Measurements from ENCODE around the gene PEX11G.

Gene PEX11G

GRCh38 chr19:7483720-7484201 lies 5.1 kb downstream of the PEX11G start:
- H3K4me3 ChIP-seq (ENCODE audit: low read length), result no peak overlapping the region

DNA sequence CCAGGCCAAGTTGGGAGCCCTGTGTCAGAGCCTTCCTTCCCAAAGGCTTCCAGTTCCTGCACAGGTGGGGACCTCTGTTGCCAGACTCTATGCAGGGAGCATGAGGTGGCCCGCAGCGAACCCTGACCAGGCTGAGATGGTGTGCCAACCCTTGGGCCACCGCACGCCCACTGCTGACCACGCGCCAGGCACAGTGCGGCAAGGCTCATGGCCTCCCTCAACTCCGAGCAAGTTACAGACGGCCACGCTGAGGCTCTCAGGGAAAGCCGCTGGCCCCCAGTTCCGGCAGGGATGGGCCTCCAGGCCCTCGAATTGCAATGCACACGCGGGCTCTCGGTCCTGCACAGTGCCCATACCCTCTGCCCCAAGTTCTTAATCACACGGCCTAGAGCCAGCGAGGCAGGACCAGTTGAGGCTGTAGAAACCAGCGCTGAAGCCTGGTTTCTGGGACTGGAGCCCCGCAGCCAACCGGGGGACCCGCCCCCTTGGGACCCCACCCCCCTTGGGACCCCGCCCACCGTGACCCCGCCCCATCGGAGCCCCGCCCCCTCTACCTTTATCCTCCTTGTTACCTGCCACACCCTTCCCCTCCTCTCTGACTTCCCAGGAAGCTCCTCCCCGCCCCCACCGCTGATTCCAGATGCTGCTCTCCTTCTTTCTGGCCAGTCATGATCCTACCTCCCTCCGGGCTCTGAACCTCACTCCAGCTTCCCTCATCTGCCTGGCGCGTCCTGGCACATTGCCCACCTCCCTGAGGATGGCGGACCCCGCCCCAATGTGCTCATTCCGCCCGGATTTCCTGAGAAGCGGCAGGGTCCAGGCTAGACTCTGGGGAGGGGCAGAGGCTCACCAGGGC lies 6.0 kb downstream of the PEX11G start:
- no peak for DNase-seq
- peak overlapping the region; percentile 29; the same call in 1 of the 2 replicates for H2AFZ ChIP-seq (ENCODE audit: low read length)
- H3K36me3 ChIP-seq (replicated peaks; ENCODE audit: insufficient read depth, low read length), result no peaks in the 10 kb centered on the region
- H3F3A ChIP-seq (ENCODE audit: insufficient read depth, low read length), result no peaks in the 10 kb centered on the region
- no peaks in the 10 kb centered on the region for H3K79me2 ChIP-seq (ENCODE audit: low read length)
- H4K20me1 ChIP-seq (ENCODE audit: insufficient read depth, low read length), result no peaks in the 10 kb centered on the region
- H3K27me3 ChIP-seq (replicated peaks; ENCODE audit: insufficient read depth, low read length), result peaks cover 80% of the 10 kb centered on the region
- H3K4me2 ChIP-seq (ENCODE audit: low read depth, low read length), result no peak overlapping the region
- no peaks in the 10 kb centered on the region for H3K4me1 ChIP-seq (ENCODE audit: low read length)
- TF ChIP-seq EZH2phosphoT487 (IDR thresholded peaks at IDR 0.05; ENCODE audit: low read length) (no peak), EZH2 (optimal IDR thresholded peaks at IDR 0.05; ENCODE audit: low read depth, low read length) (no peak), CTCF (IDR thresholded peaks at IDR 0.05; ENCODE audit: low read length) (no peak)
- no peak overlapping the region for H3K9ac ChIP-seq (ENCODE audit: low read length)
- H3K9me2 ChIP-seq (replicated peaks; ENCODE audit: insufficient read depth, low read length), result no peaks in the 10 kb centered on the region
- H3K27ac ChIP-seq (ENCODE audit: low read length), result no peak overlapping the region
- H3K9me3 ChIP-seq (replicated peaks; ENCODE audit: insufficient read depth, low read length), result no peaks in the 10 kb centered on the region
- H3K4me3 ChIP-seq (ENCODE audit: low read length), result no peak overlapping the region

More at GRCh38 chr19:7483720-7484201, 5.1 kb downstream of the PEX11G start:
- Histone ChIP-seq H4K20me1 (ENCODE audit: insufficient read depth, low read length) (no peaks in the 10 kb centered on the region), H3K9me2 (replicated peaks; ENCODE audit: insufficient read depth, low read length) (no peaks in the 10 kb centered on the region), H2AFZ (ENCODE audit: low read length) (no peak overlapping the region), H3K27me3 (replicated peaks; ENCODE audit: insufficient read depth, low read length) (peaks cover 89% of the 10 kb centered on the region), H3K36me3 (replicated peaks; ENCODE audit: insufficient read depth, low read length) (no peaks in the 10 kb centered on the region), H3K27ac (ENCODE audit: low read length) (no peak overlapping the region), H3F3A (ENCODE audit: insufficient read depth, low read length) (no peaks in the 10 kb centered on the region), H3K4me1 (ENCODE audit: low read length) (no peaks in the 10 kb centered on the region), H3K9me3 (replicated peaks; ENCODE audit: insufficient read depth, low read length) (no peaks in the 10 kb centered on the region), H3K9ac (ENCODE audit: low read length) (no peak overlapping the region), H3K4me2 (ENCODE audit: low read depth, low read length) (no peak overlapping the region), H3K79me2 (ENCODE audit: low read length) (no peaks in the 10 kb centered on the region)
- TF ChIP-seq CTCF (IDR thresholded peaks at IDR 0.05; ENCODE audit: low read length) (no peak), EZH2phosphoT487 (IDR thresholded peaks at IDR 0.05; ENCODE audit: low read length) (no peak), EZH2 (optimal IDR thresholded peaks at IDR 0.05; ENCODE audit: low read depth, low read length) (no peak)
- no peak for DNase-seq

- no peak overlapping the region for H3K27ac ChIP-seq (ENCODE audit: low read length)
- TF ChIP-seq CTCF (IDR thresholded peaks at IDR 0.05; ENCODE audit: low read length) (no peak), EZH2phosphoT487 (IDR thresholded peaks at IDR 0.05; ENCODE audit: low read length) (no peak), EZH2 (optimal IDR thresholded peaks at IDR 0.05; ENCODE audit: low read depth, low read length) (no peak)
- H3K9me3 ChIP-seq (replicated peaks; ENCODE audit: insufficient read depth, low read length), result no peaks in the 10 kb centered on the region
Observed at GRCh38 chr19:7480970-7481255, 7.9 kb downstream of the PEX11G start.

More at GRCh38 chr19:7480970-7481255, 7.9 kb downstream of the PEX11G start:
- H3K4me2 ChIP-seq (ENCODE audit: low read depth, low read length), result no peak overlapping the region
- H3K79me2 ChIP-seq (ENCODE audit: low read length), result no peaks in the 10 kb centered on the region
- no peak overlapping the region for H3K9ac ChIP-seq (ENCODE audit: low read length)
- no peaks in the 10 kb centered on the region for H3K36me3 ChIP-seq (replicated peaks; ENCODE audit: insufficient read depth, low read length)
- no peak overlapping the region for H2AFZ ChIP-seq (ENCODE audit: low read length)
- H3F3A ChIP-seq (ENCODE audit: insufficient read depth, low read length), result no peaks in the 10 kb centered on the region
- no peaks in the 10 kb centered on the region for H3K9me2 ChIP-seq (replicated peaks; ENCODE audit: insufficient read depth, low read length)
- DNase-seq, result no peak
- peaks cover 62% of the 10 kb centered on the region for H3K27me3 ChIP-seq (replicated peaks; ENCODE audit: insufficient read depth, low read length)
- no peaks in the 10 kb centered on the region for H4K20me1 ChIP-seq (ENCODE audit: insufficient read depth, low read length)
- H3K4me3 ChIP-seq (ENCODE audit: low read length), result no peak overlapping the region
- no peaks in the 10 kb centered on the region for H3K4me1 ChIP-seq (ENCODE audit: low read length)

All from MM.1S (cell line).